HG03025 (cell line): ENCODE measurements around the gene ERC1.
"Not testable (repeated sequence)": the region's sequence is repeated elsewhere in the genome, so short reads cannot be mapped to it uniquely, and the experiment has no call there.

ENCODE experiments used
- ATAC-seq: cut with Tn5 transposase; IDR thresholded peaks from one replicate; pipeline ENCODE4 v1.9.1; 2021; ENCODE audit warnings: mild to moderate bottlenecking, moderate library complexity; ENCODE audit not compliant: unreplicated experiment, low FRiP score

ERC1 gene

DNA sequence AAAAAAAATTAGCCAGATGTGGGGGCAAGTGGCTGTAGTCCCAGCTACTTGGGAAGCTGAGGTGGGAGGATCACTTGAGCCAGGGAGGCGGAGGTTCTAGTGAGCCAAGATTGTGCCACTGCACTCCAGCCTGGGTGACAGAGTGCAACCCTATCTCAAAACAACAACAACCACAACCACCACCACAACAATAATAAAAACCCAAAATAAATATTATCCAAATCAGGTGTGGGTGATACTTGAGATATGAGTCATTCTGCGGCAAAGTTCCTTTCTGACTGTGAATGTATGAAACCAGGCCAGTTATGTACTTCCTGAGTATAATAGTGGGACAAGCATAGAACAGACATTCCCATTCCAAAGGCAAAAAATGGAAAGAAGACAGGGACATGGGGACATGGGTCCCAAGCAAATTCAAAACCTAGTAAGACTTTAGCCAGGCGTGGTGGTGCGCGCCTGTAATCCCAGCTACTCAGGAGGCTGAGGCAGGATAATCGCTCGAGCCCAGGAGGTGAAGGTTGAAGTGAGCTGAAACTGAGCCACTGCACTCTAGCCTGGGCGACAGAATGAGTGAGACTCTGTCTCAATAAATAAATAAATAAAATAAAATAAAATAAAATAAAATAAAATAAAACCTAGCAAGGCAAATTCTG is 9.7 kb upstream of the ERC1 start:
- ATAC-seq: no peak

DNA sequence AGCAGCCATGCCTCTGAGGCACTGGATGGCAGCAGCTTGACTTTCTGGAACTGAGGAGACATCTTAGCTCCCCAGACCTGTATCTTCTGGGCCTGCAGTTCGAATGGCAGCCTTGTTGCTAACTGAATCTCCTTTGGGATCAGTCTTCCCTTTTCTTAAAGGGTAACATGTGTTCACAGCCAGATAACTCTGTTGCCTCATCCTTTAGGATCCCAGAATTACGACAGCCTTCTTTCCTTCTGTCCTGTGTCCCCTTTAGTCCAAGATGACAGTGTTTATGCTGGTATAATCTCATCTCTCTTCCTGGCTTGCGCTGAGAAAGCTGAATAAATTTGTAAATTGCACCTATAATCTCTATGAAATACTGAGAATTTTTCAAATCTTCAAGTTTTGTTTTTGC is 9.1 kb upstream of the ERC1 start:
- no peak for ATAC-seq

DNA sequence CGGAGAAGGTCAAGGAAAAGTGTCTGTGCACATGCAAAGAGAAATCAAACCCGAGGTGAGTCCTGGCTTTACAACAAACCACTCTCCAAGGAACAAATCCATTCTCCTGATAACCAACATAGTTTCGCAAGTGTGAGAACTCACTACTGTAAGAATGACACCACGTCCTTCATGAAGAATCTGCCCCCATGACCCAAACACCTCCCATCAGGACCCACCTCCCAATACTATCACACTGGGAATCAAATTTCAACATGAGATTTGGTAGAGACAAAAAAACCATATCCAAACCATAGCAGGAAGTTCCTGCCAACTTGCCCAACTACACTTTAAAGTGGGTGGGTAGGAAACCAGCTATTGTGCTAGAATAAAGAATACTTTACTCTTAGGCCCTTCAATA is 2.4 kb upstream of the ERC1 start:
- no peak for ATAC-seq

DNA sequence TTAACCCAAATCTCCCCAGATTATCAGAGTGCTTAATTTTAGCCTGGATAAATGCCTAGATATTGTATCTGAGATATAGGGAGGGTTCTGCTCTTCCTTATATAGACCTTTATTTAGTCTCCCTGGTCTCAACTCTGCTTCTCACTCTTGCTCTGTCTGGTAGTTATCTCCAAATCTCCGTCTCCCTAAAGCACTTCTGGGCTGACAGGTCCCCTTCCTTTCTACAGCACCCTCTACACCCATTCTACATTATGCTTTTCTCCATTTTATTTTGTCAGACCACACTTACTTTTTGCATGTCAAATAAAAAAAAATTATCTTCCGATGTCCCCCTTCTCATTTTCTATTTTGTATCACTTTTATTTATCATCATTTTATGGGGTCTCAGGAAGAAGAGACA is 2.0 kb upstream of the ERC1 start:
- ATAC-seq: no peak

DNA sequence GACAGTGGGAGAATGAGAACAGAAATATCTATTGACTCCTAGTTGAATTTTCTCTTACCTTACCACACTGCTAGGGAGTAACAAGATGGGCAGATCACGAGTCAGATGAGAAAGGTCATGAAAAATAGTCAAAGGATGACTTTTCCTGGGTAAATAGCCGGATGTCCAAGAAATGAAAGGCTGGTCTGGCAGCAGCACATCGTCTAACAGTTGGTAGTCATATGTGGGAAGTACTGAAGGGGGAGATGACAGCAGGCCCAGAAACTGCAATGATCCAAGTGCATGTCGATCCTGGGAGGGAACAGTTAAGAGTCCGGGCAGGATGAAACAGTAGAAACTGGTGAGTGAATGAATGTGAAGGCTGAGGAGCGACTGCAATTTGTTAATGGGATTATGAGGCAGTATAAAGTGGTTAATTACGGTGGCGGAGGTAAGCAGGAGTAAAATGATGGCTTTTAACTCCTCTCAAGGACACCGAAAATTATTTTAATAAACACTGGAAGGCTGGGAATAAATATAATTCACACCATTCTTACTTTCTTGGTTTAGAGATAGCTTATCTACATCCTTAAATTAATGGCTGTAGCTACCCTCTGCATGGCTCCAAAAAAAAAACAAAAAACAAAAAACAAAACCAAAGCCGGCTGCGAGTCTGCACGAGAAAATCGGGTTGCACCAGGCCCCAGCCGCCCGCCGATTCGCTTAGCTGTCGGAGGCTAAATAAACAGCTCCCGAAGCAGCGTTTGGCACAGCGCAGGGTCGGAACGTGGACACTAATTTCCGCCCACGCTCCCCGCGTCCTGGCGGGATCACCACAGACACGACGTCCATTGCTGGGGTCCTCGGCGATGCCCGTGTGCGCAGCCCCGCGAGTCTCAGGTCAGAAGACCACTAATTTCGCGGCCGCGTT is 1.0 kb upstream of the ERC1 start:
- no peak for ATAC-seq

DNA sequence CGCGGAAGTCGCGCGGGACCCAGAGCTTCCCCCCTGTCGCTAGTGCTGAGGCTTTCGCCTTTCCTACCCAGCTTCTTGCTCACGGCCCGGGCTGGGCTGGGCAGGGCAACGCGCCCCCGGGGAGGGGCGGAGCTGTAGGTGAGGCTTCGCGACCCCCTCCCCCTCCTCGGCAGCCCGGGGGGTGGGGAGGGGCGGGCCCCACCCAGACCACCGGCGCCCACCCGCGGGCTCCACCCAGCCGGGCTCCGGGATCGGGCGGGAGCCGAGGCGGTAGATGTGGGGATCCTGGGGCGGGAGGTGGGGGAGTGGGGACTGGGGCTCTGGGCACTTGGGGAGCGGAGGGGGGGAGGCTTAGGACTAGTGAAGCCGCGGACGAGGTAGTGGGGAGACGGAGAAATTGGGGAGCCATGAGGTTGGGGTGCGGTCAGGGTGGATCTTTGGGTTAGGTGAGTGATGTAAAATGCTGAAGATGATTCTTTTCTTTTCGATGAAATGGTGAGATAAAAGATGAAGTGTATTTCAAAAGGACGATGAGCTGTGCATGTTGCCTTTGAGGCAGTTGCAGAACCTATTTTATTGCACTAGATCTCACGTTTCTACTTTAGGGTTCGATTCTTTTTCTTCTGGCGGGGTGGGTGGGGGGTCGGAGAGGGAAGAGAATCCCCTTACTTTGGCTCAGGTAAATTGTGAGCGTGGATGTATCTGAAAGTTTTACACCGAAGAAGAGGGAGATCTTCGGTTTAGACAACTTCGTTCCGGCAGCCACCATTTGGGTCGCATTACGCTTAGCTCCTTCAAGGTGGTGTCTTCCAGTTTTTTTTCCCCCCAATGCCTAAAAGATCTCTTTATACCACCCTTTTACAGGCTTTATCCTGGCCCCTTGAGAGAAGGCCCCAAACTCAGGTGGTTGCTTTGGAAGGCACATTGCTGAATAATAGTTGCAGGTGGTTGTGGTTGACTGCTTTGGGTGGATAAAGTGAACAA is 619 bp downstream of the ERC1 start:
- no peak for ATAC-seq

DNA sequence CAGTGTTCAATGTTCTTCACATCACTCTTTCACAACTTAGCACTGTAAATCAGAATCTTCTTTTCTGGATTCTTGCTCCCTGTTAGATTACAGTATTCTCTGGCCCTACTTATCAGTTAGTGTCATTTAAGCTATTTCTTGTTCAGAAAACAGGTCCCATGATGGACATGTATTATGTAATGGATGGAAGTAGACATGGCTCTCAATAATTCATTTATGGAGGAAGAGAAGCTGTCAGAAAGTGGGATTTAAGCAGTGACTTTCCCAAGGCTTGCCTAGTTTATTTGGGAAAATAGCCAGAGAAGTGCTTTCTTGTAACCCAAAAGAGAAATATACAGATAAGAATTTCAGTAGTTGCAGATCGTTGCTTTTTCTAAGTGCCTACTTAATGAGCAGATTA is 1.6 kb downstream of the ERC1 start:
- ATAC-seq: no peak

DNA sequence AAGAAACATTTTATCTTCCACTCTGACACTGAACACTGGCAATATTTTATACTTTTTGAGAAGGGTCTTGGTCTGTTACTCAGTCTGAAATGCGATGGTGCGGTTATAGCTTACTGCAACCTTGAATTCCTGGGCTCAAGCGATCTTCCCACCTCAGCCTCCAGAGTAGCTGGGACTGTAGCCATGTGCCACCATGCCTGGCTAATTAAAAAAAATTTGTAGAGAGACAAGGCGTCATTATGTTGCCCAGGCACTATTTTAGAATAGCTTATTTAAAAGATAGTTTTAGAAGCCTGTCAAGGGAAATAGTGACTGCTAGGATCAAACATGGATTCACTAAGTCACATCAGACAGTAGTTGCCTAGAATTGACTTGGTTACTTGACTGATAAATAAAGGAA is 5.9 kb downstream of the ERC1 start:
- ATAC-seq: no peak

DNA sequence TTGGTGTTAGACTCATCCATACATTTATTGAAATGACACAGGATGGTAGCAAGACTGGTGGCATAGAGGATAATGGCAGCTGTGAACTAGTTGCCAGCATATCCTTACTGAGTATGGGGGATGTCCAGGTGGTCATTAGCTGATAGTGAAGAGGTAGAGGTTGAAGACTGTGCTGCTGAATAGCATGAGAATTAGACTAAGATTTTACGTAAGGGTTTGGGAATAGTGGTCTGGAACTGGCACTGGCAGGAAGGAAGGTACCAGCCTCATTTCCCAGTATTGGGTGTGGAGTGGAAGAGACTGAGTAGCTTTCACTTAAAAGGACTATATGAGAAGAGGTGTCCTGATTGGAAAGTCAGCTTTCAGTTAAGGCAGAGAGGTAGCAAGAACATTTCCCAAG is 6.5 kb downstream of the ERC1 start:
- no peak for ATAC-seq

DNA sequence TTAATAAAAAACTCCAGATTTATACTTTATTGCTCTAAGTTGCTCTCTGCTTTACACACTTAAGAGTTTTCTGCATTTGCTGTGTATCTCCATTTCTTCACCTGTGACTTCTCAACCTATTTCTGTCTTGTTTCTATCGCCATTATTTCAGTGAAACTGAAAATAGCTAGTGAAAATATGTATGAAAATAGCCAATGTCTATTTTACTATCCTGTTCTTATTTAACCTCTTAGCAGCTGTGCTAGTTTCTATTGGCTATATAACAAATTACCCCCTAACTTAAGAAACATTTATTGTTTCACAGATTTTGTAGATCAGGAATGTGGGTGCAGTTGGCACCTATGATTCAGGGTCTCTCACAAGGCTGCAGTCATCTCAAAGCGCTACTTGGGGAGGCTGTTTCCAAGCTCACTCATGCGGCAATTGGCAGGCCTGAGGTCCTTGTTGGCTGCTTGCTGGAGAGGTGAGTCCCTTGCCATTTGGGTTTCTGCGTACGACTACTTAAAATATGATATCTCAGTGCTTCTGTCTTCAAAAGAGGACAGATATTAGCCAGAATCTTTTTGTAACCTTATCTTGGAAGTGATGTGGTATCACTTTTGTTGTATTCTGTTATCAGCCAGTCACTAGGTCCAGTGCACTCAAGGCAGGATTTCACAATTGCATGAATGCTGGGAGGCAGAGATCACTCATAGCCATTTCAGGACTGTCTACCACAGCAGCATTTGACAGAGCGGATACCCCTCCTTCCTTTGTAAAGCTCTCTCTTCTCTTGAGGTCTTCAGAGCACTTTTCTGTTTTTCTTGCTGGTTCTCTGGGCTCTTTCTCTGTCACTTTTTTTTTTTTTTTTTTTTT is 7.2 kb downstream of the ERC1 start:
- no peak for ATAC-seq

DNA sequence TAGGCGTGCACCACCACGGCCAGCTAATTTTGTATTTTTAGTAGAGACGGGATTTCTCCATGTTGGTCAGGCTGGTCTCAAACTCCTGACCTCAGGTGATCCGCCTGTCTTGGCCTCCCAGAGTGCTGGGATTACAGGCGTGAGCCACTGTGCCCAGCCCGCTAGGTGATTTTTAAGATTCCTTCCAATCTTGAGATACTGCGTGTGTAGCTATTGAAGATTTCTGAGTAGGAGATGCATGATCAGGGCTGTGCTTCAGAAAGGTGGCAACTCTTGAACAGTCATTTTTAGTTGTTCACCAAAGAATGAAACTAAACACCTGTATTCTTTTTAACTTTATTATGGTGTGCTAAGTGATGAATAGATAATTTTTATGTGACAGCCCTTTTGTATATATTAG is 8.7 kb downstream of the ERC1 start:
- not testable (repeated sequence) for ATAC-seq

DNA sequence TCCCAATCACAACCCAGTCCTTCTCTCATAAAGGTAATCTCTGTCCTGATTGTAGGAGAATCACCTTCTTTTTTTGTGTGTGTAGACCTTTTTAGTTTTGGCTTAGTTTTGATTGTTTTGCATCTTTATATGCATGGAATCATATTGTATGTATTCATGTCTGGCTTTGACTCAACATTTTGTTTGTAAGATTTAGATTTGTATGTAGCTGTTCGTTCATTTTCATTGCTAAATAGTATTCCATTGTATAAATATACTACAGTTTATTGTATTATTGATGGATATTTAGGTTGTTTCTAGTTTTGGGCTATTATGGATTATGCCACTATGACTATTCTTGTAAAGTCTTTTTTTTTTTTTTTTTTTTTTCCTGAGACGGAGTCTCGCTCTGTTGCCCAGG is 10.5 kb downstream of the ERC1 start:
- ATAC-seq: no peak

DNA sequence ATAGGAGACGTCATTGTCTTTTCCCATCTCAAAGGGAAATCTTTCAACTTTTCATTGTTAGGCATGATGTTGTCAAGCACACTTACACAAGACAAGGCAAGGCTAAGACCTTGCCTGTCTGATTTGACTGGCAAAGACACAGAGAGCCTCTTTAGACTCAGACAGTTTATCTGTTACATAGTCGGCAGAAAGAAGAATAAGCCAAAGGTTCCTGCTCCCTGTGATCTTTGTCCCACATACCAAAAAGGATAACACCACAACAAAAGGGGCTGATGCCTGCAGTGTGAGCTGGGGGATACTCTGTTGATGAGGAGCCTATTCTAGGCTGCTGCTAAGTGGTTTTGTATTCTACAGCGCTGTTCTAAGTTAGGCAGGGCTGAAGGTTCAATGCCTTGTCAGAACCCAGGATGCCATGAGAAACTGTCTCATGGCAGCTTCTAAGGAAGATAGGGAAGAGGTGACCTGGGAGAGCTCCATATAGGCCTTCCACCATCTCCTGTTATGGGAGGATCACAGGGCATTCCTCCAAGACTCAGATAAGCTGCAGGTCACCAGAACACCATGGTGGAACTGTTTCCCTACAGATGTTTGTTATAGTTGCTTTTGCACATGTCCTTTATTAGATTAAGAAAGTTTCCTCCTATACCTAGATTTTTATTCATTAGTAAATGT is 12.7 kb downstream of the ERC1 start:
- no peak for ATAC-seq

DNA sequence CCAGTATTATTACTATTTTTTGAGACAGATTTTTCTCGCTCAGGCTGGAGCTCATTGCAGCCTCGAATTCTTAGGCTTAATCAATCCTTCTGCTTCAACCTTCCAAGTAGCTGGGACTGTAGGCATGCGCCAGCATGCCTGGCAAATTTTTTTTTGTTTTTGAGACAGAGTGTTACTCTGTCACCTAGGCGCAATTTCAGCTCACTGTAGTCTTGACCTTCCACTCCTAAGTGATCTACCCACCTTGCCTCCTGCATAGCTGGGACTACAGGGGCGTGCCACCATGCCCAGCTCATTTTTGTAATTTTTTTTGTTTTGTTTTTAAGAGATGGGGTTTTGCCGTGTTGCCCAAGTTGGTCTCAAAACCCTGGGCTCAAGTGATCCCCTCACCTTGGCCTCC is 15.2 kb downstream of the ERC1 start:
- ATAC-seq: no peak

DNA sequence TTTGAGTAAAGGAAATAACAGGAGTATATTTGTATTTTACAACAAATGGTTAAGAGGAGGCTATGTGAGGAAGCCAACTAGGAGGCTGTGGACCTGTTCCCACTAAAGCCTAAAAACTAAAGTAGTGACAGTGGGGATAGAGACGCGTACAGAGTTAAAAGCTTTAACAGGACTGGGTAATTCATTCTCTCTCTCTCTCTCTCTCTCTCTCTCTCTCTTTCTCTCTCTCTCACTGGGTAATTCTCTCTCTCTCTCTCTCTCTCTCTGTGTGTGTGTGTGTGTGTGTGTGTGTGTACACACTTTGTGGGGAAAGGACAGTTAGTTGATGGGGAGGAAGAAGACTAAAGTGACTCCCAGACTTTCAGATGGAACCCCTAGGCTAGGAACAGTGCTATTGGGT is 16.3 kb downstream of the ERC1 start:
- ATAC-seq: no peak

DNA sequence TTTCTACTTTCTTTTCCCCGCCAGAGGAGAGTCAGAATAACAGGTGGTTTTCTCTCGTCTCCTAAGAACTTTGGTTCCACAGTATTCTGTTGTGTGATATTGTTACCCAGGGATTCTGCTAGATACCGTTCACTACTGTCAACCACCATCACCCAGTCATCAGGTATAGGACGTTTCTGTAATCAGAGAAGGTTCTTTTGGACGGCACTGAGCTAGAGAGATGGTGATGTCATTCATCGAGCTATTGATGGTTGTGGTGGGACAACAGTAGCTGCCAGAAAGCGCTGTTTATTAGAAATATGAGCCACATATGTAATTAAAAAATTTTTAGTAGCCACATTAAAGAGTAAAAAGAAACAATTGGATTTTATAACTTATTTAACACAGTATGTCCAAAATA is 17.0 kb downstream of the ERC1 start:
- no peak for ATAC-seq

DNA sequence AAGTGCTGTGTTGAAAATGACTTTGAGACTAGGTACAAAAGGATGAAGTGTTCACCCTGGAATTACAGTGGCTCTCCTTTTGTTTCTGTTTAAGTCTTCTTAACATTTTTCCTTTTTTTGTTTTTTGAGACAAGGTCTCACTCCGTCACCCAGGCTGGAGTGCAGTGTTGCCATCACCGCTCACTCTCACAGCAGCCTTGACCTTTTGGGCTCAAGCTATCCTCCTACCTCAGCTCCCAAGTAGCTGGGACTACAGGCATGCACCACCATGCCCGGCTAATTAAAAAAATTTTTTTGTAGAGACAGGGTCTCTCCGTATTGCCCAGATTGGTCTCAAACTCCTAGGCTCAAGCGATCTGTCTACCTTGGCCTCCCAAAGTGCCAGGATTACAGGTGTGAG is 20.1 kb downstream of the ERC1 start:
- no peak for ATAC-seq

DNA sequence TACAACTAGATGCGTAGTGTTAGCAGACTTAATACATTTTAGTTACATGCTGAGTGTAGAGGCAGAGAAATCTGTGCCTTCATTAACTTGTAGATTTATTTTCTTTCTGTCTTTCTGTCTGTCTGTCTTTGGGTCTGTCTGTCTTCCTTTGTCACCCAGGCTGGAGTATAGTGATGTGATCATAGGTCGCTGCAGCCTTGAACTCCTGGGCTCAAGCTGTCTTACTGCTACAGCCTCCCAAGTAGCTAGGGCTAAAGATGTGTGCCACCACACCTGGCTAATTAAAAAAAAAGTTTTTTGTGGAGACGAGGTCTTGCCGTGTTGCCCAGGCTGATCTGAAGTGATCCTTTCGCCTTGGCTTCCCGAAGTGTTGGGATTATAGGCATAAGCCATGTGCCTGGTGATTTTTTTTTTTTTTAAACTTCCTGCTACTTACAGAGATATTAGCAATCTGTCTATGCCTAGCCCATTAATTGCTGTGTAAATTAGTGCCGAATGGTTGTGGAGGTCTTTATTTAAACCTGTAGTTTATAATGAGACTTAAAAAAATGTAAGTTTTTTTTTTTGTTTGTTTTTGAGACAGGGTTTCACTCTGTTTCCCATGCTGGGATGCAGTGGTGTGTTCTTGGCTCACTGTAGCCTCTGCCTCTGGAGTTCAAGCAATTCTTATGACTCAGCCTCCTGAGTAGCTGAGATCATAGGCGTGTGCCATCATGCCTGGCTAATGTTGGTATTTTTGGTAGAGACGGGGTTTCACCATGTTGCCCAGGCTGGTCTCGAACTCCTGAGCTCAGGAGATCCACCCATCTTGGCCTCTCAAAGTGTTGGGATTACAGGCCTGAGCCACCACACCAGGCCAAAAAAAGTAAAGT is 22.8 kb downstream of the ERC1 start:
- ATAC-seq: no peak

DNA sequence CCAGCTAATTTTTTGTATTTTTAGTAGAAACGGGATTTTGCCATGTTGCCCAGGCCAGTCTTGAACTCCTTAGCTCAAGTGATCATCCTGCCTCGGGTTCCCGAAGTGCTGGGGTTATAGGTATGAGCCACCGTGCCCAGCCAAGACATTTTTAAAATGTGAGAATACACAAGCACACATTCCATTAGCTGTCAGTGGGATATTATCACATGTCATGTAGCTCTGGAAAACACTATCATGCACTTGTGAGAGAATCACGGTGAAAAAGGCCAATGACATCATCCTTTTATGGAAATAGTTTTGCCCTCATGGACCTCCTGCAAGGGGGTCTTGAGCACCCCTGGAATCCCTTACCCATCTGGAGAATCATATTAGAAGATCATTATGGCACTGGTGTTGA is 28.3 kb downstream of the ERC1 start:
- no peak for ATAC-seq
